HG03460 (cell line): ENCODE data around the gene SH3BGRL.

Source experiments
- ATAC-seq: cut with Tn5 transposase; IDR thresholded peaks from one replicate; pipeline ENCODE4 v1.9.1; 2021; ENCODE audit not compliant: unreplicated experiment

SH3BGRL gene

DNA sequence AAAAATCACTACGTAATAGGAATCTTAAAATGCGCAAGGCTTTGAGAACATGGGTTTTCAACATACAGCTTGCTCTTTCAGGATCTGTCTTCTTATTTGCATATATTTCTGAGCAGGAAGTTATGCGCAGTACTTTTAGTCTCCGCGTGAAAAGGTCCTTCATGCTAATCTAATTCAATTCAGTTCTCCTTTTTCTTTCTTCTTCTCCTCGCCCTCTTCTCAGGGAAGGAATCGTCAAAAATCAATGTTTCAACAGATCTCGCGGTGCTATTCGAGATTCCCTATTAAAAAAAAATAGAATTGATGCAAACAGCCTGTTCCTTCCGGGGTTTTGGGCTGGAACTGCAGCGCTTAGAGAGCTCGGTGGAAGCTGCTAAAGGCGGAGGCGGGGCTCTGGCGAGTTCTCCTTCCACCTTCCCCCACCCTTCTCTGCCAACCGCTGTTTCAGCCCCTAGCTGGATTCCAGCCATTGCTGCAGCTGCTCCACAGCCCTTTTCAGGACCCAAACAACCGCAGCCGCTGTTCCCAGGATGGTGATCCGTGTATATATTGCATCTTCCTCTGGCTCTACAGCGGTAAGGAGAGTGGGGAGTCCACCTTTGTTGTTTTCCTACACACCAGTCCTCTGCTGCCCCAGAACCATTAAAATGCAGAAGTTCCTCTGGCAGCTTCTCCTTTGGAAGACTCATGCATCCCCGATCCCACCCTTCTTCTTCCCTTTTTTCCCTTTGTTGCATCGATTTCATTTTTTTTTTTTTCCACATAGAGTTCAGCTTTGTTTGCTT lies at the start of gene SH3BGRL, which contains the start of gene HMGN5:
Gene SH3BGRL (plus strand): TSS at position 432 of the 785 bp plus-strand sequence. CDS start 99 bp downstream, at position 531.
Gene HMGN5 (minus strand): TSS at position 243 of the 785 bp plus-strand sequence. CDS start 80,364 bp downstream, outside the sequence.
- ATAC-seq: peak; percentile 92

DNA sequence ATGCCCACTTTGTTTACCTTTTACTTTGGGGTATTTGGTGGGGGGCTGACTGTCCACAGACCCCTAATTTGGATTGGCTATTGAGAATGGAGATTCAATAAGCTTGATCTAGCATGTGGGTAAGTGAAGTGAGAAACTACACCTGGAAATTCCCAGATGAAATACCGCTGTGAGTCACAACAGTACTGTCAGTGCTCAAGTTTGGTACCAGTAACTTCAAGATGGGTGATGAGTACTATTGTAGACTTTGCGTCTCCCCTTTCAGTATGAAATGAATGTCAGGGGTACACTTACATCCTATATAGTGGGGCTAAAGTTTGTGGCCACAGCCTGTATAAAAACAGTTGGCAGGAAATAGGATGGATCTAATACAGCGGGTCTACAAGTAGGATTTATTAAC lies 33.5 kb upstream of the SH3BGRL start:
- ATAC-seq: no peak

DNA sequence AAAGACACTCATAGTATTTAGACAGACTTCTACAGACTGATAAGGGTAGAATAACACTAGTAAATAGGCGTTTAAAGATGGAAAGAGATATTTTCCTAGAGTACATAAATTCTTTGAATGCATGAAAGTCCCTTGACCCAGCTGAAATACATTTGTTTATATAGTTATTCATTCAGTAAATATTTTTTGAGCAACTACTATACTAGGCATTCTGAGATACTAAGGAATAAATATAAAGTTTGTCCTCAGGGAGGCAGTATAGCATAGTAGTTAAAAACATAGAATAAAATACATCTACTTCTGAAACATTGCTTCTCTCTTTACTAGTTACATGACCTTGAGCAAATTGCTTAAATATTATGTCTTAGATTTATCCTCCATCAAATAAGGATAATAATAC lies 27.6 kb upstream of the SH3BGRL start:
- ATAC-seq: no peak

DNA sequence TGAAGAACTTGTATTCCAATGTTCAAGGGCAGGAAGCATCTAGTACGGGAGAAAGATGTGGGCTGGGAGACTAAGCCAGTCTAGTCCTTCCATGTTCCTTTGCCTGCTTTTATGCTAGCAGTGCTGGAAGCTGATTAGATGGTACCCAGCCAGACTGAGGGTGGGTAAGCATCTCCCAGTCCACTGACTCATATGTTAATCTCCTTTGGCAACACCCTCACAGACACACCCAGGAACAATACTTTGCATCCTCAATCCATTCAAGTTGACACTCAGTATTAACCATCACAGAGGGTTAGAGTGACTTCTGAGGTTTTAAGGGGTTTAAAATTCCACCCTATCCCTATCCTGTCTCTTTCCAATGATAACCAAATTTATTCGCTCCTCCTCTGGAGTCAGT lies 6.6 kb upstream of the SH3BGRL start:
- ATAC-seq: no peak

DNA sequence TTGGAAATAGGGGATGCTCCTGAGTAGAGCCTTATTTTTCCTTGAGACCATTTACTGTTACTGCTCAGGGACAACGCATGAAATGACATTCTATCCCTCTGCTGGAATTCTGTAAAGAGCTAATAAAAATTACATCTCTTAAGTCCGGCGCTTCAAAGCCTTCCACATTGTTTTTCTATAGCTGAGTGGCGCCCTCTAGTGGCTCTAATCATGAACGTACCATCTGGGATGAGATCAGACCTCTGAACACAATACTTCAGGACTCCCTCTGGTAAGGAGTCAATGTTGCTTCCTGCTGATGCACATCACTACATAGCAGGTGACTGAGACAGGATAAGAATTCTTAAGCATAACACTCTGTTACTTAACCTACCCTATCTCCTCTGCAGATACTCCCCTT lies 6.2 kb upstream of the SH3BGRL start:
- peak; percentile 77 for ATAC-seq

DNA sequence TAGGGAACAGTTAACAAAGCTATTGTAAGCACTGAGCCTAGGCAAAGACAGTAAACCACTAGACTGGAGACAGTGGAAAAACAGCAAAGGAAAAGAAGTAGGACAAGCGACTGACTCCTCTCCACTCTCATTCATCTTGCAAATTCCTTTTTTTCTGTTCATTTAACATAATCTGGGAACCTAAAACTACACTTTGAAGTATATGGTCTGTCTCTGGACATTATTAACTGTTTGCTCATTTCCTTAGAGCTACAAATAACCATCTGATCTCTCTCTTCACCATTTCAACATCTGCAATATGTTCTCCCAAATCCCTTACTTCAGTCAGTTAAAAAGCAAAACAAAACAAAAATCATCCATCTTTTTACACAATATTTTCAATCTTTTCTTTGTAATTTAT lies 831 bp upstream of the SH3BGRL start:
- ATAC-seq: no peak

DNA sequence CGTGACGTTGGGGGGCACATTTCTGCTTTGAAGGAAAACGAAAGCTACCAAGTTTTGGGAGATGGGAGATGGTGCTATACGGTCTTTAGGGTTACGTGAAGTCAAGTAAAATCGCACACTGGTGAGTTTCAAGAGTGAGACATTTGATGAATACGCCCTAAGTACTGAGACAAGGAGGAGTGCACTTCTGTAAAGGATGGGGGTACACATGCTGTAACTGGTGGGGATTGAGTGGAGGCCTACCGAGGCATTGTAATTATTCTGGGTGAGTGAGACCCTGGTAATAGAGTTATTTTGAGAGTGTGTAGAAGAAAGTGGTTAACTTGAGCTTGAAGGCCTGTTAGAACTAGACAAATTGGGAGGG lies 536 bp downstream of the SH3BGRL start:
- ATAC-seq: no peak

DNA sequence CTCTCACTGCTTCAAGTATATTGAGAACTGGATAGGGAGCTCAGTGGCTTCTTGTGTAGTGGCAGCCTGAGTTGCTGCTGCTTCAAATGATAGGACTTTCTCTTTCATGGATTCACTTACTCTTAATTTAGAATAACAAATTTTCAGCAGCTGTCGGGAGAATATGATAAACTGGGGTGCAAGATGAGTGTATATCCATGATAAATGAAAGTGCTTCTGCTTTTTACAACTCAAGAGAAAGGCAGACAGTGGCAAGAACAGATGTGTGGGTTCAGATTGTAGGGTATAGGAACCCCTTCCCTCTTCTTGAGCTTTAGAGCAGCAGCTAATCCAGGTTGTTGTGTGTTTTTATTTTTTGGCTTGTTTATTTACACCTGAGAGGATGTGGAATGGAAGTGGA lies 1.0 kb downstream of the SH3BGRL start:
- ATAC-seq: no peak

DNA sequence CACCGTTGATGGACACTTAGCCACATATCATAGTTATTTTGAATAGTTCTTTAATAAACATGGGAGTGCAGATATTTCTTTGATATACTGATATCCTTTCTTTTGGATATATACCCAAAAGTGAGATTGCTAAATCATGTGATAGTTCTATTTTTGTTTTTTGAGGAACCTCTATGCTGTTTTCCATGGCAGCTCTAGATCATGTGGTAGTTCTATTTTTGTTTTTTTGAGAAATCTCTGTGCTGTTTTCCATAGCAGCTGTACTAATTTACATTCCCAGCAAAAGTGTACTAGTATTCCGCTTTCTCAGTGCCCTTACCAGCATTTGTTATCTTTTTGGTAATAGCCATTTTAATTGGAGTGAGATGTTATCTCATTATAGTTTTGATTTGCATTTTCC lies 3.6 kb downstream of the SH3BGRL start:
- ATAC-seq: no peak

DNA sequence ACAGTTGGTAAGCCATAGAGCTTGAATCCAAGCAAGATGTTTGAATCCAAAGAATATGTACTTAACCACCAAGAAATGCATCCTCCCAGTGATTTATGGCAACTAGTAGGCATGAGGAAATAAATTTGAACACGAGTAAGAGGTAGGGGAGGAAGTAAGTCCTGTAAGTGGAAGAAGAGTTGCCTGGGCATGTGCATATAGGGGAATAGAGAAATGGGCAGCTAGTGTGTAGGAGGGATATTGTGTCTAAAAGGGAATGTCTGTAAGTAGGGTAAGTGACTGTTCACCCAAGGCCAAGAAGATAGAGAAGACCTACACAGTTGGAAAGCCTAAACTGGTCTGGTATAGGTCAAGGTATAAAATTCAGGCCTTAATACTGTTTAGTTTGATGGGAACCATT lies 4.6 kb downstream of the SH3BGRL start:
- no peak for ATAC-seq

DNA sequence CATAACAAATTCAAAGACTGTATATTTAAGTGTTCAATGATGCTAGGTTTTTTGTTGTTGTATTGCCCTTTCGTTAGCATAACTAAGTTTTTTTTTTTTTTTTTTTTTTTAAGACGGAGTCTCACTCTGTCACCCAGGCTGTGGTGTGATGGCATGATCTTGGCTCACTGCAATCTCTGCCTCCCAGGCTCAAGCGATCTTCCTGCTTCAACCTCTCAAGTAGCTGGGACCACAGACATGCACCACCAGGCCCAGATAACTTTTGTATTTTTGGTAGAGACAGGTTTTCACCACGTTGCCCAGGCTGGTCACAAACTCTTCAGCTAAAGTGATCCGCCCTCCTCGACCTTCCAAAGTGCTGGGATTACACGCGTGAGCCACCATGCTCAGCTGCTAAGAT lies 7.0 kb downstream of the SH3BGRL start:
- ATAC-seq: no peak

DNA sequence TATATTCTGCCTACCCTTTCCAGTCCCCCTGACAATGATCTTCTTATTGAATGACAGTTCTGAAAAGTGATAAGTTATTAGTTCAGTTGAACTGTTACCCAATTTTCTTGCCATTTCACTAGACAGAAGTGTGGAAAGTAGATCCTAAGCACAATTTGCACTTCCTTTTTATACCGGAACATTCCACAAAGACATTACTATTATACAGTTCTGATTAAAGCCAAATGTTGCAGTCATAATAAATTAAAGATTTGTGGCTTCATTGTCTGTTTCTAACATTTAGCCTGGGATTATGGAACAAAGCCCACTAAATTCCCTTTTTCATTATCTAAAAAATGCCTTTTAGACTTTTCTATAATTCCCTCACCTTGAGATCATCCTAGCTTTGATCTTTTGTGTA lies 13.8 kb downstream of the SH3BGRL start:
- no peak for ATAC-seq

DNA sequence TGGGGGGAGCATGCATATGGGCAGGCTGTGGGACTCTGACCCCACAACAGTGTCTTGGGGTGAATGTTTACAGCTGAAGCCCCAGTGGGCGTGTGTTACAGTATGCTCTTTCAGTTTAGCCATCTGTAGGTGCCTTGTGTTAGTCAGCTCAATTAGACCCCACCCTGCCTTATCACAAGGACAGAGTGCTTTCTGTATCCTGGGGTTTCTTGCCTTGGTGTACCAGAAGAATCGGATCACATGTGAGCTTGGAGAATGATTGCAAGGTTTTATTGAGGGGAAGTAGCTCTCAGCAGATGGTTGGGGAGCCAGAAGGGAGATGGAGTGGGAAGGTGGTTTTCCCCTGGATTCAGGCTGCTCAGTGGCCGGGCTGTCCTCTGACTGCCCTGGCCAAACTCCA lies 27.3 kb downstream of the SH3BGRL start:
- no peak for ATAC-seq

DNA sequence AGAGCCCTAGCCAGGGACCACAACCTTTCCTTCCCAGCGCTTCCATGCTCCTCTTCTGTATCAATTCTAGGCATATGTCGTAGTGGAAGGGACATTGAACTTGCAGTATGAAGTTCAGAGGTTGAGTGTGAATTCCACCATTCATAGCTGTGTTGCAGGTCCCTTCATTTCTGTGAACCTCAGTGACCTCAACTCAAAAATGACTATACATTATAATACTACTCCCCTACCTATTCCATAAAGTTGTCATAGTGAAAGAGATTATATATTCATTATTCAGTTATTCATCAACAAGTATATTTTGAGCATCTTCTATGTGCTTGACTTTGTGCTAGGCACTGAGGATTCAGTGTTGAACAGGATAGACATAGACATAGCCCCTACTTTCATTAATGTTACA lies 28.0 kb downstream of the SH3BGRL start:
- no peak for ATAC-seq

DNA sequence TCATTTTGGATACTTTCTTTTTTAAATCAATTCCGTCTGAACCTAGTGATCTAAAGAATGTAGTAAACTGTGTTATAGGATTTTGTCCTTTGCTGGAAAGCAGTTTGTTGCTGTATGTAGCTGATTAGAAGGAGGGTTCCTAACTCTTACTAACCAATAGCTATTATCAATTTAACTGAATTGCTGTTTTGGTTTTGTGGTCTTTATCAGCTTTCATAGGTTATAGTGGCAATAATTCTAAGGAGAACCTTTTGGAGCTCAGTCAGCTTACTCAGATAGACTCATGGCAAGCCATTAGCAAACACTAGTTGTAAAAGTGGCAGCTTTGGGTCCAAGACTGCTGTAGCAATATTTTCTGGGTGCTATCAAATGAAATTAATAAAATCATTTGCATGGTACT lies 29.6 kb downstream of the SH3BGRL start:
- ATAC-seq: no peak

DNA sequence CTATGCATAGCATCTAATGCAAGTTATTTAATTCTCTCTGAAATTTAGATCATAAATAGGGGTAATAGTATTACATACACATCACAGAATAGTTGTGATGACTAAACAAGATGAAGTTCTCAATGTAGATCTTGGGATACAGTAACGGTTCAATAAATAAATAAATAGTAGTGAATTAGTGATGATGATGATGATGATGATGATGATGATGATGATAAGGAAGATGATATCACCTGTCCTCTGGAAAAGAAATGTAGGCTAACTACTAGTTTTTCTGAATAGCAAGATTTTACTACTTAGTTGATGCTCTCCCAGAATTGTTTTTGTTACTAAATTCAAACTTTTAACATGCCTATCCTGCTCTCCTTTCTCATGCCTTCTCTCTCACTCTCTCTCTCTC lies 30.3 kb downstream of the SH3BGRL start:
- no peak for ATAC-seq

DNA sequence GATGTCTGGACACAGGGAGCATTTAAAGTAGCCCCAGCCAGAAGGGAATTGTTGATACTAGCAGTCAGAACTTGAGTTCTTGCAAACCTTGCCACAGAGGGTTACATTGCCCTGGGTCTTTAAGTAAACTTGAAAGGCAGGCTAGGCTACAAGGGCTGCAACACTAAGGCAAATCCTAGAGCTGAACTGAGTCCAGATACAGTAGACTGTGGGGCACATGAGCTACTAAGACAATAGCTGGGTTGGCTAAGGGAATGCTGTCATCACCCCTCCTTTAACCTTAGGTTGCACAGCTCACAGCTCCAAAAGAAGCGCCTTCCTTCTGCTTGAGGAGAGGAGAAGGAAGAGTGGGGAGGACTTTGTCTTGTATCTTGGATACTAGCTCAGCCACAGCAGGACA lies 35.6 kb downstream of the SH3BGRL start:
- no peak for ATAC-seq

DNA sequence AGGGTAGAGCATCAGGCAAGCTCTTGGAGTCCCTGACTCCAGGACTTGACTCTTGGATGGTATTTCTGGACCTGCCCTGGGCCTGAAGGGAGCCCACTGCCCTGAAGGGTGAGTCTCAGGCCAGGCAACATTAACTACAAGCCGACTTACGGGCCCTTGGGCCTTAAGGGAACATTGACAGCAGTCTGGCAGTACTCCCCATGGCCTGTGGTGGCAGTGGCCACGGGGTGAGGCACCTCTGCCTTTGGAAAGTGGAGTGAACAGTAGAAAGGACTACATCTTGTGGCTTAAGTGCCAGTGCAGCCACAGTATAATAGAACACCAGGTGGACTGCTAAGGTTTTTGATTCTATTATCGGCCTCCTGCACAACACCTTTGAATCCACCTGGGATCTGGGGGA lies 36.3 kb downstream of the SH3BGRL start:
- no peak for ATAC-seq

DNA sequence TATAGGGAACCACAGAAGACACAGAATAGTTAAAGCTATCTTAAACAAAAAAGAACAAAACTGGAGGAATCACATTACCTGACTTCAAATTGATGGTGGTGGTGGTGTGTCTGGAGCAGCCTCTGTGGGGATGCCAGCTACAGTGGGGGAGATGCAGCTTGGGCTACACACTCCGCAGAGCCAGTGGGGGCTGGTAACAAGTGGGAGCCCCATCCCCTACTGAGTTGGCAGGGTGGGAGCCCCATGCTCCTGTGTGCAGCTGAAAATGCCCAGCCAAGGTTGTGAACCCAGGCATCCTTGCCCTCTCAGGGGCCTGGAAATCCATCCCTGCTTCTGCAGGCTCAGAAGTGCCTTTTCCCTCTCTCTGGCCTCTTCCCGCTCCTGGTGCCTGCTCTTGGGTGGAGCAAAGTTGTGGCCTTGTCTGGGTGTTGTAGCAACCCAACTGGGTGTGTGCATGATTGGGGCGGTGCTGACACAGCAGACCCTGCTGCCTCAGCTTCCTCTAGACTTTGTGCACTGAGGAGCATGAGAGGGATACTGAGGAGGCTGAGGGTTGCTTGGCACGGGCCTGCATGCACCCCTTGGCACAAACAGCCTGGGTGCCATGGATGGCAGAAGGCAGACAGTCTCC lies 38.9 kb downstream of the SH3BGRL start:
- ATAC-seq: no peak

DNA sequence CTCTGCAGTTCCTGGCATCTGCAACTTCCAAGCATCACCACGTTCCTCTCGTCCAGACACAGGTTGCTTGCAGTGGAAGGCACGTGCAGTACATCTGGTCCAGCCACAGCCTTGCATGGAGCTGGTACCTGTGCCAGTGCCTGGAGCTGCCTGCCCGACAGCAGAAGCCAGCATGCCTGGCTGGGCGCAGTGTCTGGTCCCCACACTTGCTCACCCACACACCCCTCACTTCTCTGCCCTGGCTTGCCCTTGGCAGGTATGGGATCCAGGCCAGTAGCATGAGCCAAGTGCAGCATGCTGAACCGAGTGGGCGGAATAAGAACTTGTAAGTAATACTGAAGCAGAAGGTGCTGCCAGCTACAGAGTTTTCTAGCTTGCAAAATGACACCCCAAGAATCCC lies 39.9 kb downstream of the SH3BGRL start:
- ATAC-seq: no peak

DNA sequence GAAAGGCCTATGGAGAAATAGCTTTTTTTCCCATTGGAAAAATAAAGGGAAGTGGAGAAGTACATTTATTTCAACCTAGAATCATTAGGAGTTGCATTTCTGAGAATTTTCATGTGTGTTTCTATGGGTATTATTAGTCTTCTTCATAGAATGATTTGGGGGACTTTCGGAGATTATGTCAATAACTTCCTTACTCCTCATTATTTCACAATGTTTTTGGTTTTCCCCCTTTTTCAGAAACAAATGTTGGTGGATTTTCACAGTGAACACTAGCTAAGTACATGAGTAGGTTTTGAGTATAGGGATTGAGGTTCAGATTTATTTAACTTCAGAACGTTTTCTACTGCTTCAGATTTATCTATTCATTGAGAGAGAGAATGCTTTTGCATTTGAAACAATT lies 54.0 kb downstream of the SH3BGRL start:
- ATAC-seq: no peak

DNA sequence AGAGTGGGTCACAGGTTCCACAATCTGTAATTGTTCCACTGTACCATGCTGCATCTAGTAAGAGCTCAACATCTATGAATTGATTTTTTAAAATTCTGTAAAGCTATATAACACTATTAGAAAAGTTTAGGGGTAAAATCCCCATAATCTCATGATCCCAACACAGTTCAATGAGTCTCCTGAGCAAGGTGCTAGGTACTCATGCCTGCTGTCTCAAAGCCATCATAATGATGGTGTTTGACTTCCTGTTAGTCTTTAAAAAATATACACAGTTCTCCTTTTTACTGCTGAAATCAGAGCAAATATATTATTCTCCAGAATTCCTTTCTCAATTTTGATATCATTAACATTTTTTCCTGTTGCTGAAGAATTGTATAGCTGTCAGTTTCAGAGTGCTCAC lies 55.9 kb downstream of the SH3BGRL start:
- no peak for ATAC-seq
